ENCODE measurements around the gene ATM. TPM values are rescaled to one million over a fixed set of nuclear protein-coding genes. Genes with fewer than 3 reads are reported as not detected.
A peak's percentile ranks its signal among the peaks of the same experiment; 100 is the strongest.

The ATM gene
- total RNA-seq, 1 donor from 2014 or later, result 72.1 TPM

GRCh38 chr11:108302121-108302785, 79.4 kb downstream of the ATM start:
- Mint-ChIP-seq H3K27ac (ENCODE audit: unreplicated experiment) (peak overlapping the region; percentile 56), H3K4me1 (ENCODE audit: unreplicated experiment) (peaks cover 15% of the 10 kb centered on the region), H3K9me3 (ENCODE audit: unreplicated experiment) (no peaks in the 10 kb centered on the region), H3K4me3 (ENCODE audit: unreplicated experiment) (no peak overlapping the region), H3K36me3 (ENCODE audit: unreplicated experiment) (peaks cover 52% of the 10 kb centered on the region), H3K27me3 (ENCODE audit: unreplicated experiment) (no peaks in the 10 kb centered on the region)
- no peak for DNase-seq (ENCODE audit: extremely low spot score, unreplicated experiment)
- TF ChIP-seq CTCF (IDR thresholded peaks at IDR 0.05), result no peak

DNA sequence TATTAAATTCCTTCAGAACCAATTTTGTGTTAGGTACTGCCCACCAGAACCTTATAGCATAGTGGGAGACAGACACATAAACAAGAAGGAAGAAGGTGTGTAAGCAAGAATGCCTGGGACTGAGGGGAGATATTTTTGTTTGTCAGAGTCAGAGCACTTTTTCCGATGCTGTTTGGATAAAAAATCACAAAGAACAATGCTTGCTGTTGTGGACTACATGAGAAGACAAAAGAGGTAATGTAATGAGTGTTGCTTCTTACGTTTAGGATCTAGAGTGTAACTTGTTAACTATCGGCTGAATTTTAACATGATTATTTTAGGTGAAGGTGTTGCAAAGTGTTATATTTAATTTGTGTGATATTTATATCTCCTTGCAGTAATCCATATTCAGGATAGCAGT, 84.9 kb downstream of the ATM start:
- DNase-seq (ENCODE audit: extremely low spot score, unreplicated experiment), result no peak
- no peak overlapping the region for H3K4me3 Mint-ChIP-seq (ENCODE audit: unreplicated experiment)
- no peak for TF ChIP-seq CTCF (IDR thresholded peaks at IDR 0.05)
- H3K27ac Mint-ChIP-seq (ENCODE audit: unreplicated experiment), result no peak overlapping the region
- no peaks in the 10 kb centered on the region for H3K27me3 Mint-ChIP-seq (ENCODE audit: unreplicated experiment)
- peaks cover 40% of the 10 kb centered on the region for H3K36me3 Mint-ChIP-seq (ENCODE audit: unreplicated experiment)
- no peaks in the 10 kb centered on the region for H3K4me1 Mint-ChIP-seq (ENCODE audit: unreplicated experiment)
- no peaks in the 10 kb centered on the region for H3K9me3 Mint-ChIP-seq (ENCODE audit: unreplicated experiment)

DNA sequence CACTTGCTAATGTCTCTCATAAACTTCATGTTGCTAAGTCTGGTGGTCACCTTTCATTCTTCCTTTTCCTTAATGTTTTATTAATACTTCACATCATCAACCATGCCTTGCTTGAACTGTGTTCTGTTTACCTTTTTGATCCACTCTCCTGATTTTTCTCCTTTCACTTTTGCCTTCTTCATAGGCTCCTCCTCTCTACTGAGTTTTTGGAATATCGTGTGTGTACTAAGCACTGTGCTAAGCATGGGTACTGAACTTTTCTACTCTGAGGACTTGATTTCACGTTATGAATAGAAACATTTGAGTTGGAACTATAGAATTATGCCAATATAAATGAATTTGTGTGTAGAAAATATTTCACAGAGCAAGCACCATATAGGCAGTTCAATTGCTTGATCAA, 90.6 kb downstream of the ATM start:
- Mint-ChIP-seq H3K4me3 (ENCODE audit: unreplicated experiment) (no peak overlapping the region), H3K27me3 (ENCODE audit: unreplicated experiment) (no peaks in the 10 kb centered on the region), H3K9me3 (ENCODE audit: unreplicated experiment) (no peaks in the 10 kb centered on the region), H3K4me1 (ENCODE audit: unreplicated experiment) (no peaks in the 10 kb centered on the region), H3K27ac (ENCODE audit: unreplicated experiment) (no peak overlapping the region), H3K36me3 (ENCODE audit: unreplicated experiment) (peaks cover 31% of the 10 kb centered on the region)
- no peak for DNase-seq (ENCODE audit: extremely low spot score, unreplicated experiment)
- TF ChIP-seq CTCF (IDR thresholded peaks at IDR 0.05), result no peak

DNA sequence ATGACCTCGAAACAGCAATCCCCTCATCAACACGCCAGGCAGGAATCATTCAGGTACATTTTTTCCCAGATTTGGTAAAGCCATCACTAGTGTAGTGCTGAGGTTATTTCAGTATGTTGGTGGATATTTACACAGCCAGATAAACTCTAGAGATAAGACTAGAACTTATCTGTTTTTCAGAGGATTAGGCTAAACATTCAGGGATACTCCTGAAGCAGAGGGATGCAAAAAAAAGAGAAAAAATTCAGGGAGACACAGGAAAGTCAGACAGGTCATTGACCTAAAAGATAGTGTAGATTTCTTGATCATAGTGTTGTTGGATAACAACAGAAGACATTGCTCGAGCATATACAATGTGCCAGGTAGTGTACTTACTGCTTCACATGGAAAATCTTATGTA, 93.2 kb downstream of the ATM start:
- Mint-ChIP-seq H3K36me3 (ENCODE audit: unreplicated experiment) (peaks cover 32% of the 10 kb centered on the region), H3K27me3 (ENCODE audit: unreplicated experiment) (no peaks in the 10 kb centered on the region), H3K9me3 (ENCODE audit: unreplicated experiment) (no peaks in the 10 kb centered on the region), H3K4me1 (ENCODE audit: unreplicated experiment) (peaks cover 14% of the 10 kb centered on the region), H3K4me3 (ENCODE audit: unreplicated experiment) (no peak overlapping the region), H3K27ac (ENCODE audit: unreplicated experiment) (no peak overlapping the region)
- no peak for TF ChIP-seq CTCF (IDR thresholded peaks at IDR 0.05)
- no peak for DNase-seq (ENCODE audit: extremely low spot score, unreplicated experiment)

DNA sequence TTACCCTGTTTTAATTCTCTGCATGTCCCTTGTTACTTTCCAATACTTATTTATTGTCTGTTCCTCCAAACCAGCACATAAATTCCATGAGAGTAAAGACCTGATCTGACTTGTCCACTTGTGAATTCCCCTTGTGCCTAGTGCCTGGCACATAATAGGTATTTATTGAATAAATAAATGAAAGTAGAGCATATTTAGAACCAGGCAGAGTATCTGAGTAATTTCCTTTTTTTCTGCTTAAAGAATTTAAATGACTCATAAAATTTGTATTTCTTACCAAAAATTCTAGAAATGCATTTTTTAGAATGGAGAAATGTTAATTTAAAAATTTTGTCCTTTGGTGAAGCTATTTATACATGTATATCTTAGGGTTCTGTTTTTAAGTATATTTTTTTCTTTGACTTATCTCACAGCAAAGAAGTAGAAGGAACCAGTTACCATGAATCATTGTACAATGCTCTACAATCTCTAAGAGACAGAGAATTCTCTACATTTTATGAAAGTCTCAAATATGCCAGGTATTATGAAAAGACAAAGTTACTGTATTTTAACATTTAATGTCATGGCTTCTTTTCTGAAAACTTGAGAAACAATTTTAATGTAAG, 96.8 kb downstream of the ATM start:
- Mint-ChIP-seq H3K4me3 (ENCODE audit: unreplicated experiment) (no peak overlapping the region), H3K4me1 (ENCODE audit: unreplicated experiment) (peaks cover 34% of the 10 kb centered on the region), H3K36me3 (ENCODE audit: unreplicated experiment) (peaks cover 42% of the 10 kb centered on the region), H3K27me3 (ENCODE audit: unreplicated experiment) (no peaks in the 10 kb centered on the region), H3K27ac (ENCODE audit: unreplicated experiment) (peak overlapping the region; percentile 78), H3K9me3 (ENCODE audit: unreplicated experiment) (no peaks in the 10 kb centered on the region)
- DNase-seq (ENCODE audit: extremely low spot score, unreplicated experiment), result no peak
- TF ChIP-seq CTCF (IDR thresholded peaks at IDR 0.05), result no peak
